Kidney (tissue), 14 donors: ENCODE measurements around the gene PNRC2. TPM values are rescaled to one million over a fixed set of nuclear protein-coding genes. Genes with fewer than 3 reads are reported as not detected.

Experiments
- DNase-seq, 5 donors: peaks; one replicate each; pipeline ENCODE4 v3.0.0-alpha.2; 2013 to 2020
- FAIRE-seq: peaks from 2 replicates; lab custom pipeline; 2012; peaks lifted over from hg19 to GRCh38; lab: Jason Lieb, UNC
- H3K27ac ChIP-seq, 2 donors: one replicate each; pipeline ENCODE4 v1.7.0; 2013; ENCODE audit warnings: low read depth in 2 of 2, low read length in 2 of 2, inconsistent platforms in 1 of 2
- H3K27me3 ChIP-seq: one replicate; pipeline ENCODE4 v1.7.1; 2013; ENCODE audit warnings: low read length, inconsistent platforms; ENCODE audit not compliant: control insufficient read depth, insufficient read depth
- H3K36me3 ChIP-seq, 3 donors: one replicate each; pipeline versions ENCODE4 v1.7.0 to v1.7.1; 2013; ENCODE audit warnings: low read length in 3 of 3, control low read depth in 1 of 3, inconsistent platforms in 1 of 3; ENCODE audit not compliant: insufficient read depth in 3 of 3, control insufficient read depth in 2 of 3
- H3K4me1 ChIP-seq, 3 donors: one replicate each; pipeline versions ENCODE4 v1.7.0 to v1.7.1; 2013; ENCODE audit warnings: low read length in 3 of 3, inconsistent platforms in 1 of 3, low read depth in 1 of 3; ENCODE audit not compliant: control insufficient read depth in 2 of 3, insufficient read depth in 2 of 3
- H3K4me3 ChIP-seq, 3 donors: one replicate each; pipeline versions ENCODE4 v1.7.0 to v1.8.1; 2013; ENCODE audit warnings: low read length in 3 of 3, control low read depth in 1 of 3, inconsistent platforms in 1 of 3
- H3K9ac ChIP-seq, 3 donors: one replicate each; pipeline versions ENCODE4 v1.7.0 to v1.7.1; 2013; ENCODE audit warnings: low read length in 3 of 3, control low read depth in 1 of 3, inconsistent platforms in 1 of 3
- H3K9me3 ChIP-seq, 3 donors: one replicate each; pipeline versions ENCODE4 v1.7.0 to v1.7.1; 2013; ENCODE audit warnings: low read length in 3 of 3, control low read depth in 1 of 3, inconsistent platforms in 1 of 3; ENCODE audit not compliant: control insufficient read depth in 2 of 3, insufficient read depth in 1 of 3
- CTCF ChIP-seq: IDR thresholded peaks from 3 replicates; pipeline ENCODE4 v1.5.1; 2012; ENCODE audit warnings: mild to moderate bottlenecking, moderate library complexity, borderline replicate concordance; ENCODE audit not compliant: insufficient read depth; ENCODE audit errors: extremely low read depth
- intact Hi-C: fragments of 100-400 bp; cut with DNase I; formaldehyde crosslinking; loops from one replicate; pipeline ENCODE4 v1.11.1; 2022
- polyA plus RNA-seq: library from polyadenylated mRNA; stranded (reverse); fragments of 350-450 nt; fragmentation: Illumina TruSeq; extraction: RNeasy Lipid Tissue Mini Kit (QIAGEN cat#74804); gene quantifications from one replicate; pipeline ENCODE4 v1.2.3, GENCODE V29; 2014; ENCODE audit warnings: low read depth, low replicate concordance; ENCODE audit not compliant: insufficient read depth
- total RNA-seq: library from RNA; stranded (reverse); fragmentation: NEBNext Ultra II Directional; extraction: Animal tissue kit (Norgen Biotek cat#: 25700); gene quantifications from one replicate; pipeline ENCODE4 v1.2.1, GENCODE V29; 2021
- donor health status: control.
- donor health status: control.
- donor health status: control.
- donor health status: control.
- donor health status: control.
- donor health status: DM: yes; HTN: yes; CAD: no.
- donor health status: Normal renal cell carcinoma (clear cell type).

The PNRC2 gene
- total and polyA plus RNA-seq, 2 donors from 2014 or later = 86.3 to 107 TPM

GRCh38 chr1:23964235-23964668, 4.6 kb downstream of the PNRC2 start:
- DNase-seq (no peak), FAIRE-seq (no peak)
- Histone ChIP-seq H3K27ac (no peak overlapping the region), H3K27me3 (no peaks in the 10 kb centered on the region), H3K9ac (no peak overlapping the region), H3K4me3 (no peak overlapping the region), H3K4me1 (no peaks in the 10 kb centered on the region), H3K9me3 (no peaks in the 10 kb centered on the region), H3K36me3 (peaks cover 2 to 22% (median 4%) of the 10 kb centered on the region in 3 donors)
- TF ChIP-seq CTCF = no peak
- intact Hi-C loops = no loop called here

GRCh38 chr1:23964790-23965740, 5.4 kb downstream of the PNRC2 start:
- no peak for TF ChIP-seq CTCF
- H3K9me3 ChIP-seq = no peaks in the 10 kb centered on the region
- intact Hi-C loops = no loop called here
- H3K27me3 ChIP-seq = no peaks in the 10 kb centered on the region
- no peak overlapping the region for H3K9ac ChIP-seq
- DNase-seq (no peak), FAIRE-seq (no peak)
- no peak overlapping the region for H3K27ac ChIP-seq
- no peak overlapping the region for H3K4me3 ChIP-seq
- peaks cover 2 to 26% (median 4%) of the 10 kb centered on the region in 3 donors for H3K36me3 ChIP-seq
- H3K4me1 ChIP-seq = no peaks in the 10 kb centered on the region

- Histone ChIP-seq H3K27ac (no peak overlapping the region), H3K4me3 (no peak overlapping the region), H3K4me1 (no peaks in the 10 kb centered on the region), H3K27me3 (no peaks in the 10 kb centered on the region), H3K9me3 (no peaks in the 10 kb centered on the region), H3K36me3 (peaks cover 6 to 37% (median 9%) of the 10 kb centered on the region in 3 donors), H3K9ac (no peak overlapping the region)
- no peak for TF ChIP-seq CTCF
- intact Hi-C loops = no loop called here
- DNase-seq = no peak
- no peak for FAIRE-seq
Observed at GRCh38 chr1:23966973-23967493, 7.4 kb downstream of the PNRC2 start.
